ACHN (cell line): Measurements from ENCODE around the gene BECN2.

Experiments used
- DNase-seq: peaks from one replicate; pipeline ENCODE4 v3.0.0-alpha.2; 2015
- in situ Hi-C: cut with HindIII; loops from 2 replicates; pipeline ENCODE4 v1.10.0; 2017; ENCODE audit warnings: low sequenced_read_pairs, low pct_ligation_motif_present, low pct_unique_long_range_greater_than_20kb

BECN2 gene

GRCh38 chr1:241957692-241958494 is at the start of gene BECN2:
BECN2 (plus strand) TSS chr1:241957767; CDS start chr1:241957767, 0 bp downstream.
- in situ Hi-C loops: no loop called here
- no peak for DNase-seq

DNA sequence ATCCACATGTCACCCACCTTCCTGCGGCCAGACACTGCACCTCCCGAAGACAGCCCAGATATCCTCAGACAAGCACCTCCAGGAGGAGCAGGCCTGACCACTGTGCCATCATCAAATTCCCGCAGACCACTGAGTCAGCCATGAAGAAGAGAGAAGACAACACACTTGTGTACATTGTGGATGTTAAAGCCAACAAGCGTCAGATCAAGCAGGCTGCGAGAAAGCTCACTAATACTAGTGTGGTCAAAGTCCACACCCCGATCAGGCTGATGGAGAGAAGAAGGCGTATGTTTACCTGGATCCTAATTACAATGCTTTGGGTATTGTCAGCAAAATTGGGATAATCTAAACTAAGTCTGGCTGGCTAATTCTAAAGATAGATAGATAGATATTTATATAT is 41.4 kb upstream of the BECN2 start:
- in situ Hi-C loops: no loop called here
- no peak for DNase-seq

DNA sequence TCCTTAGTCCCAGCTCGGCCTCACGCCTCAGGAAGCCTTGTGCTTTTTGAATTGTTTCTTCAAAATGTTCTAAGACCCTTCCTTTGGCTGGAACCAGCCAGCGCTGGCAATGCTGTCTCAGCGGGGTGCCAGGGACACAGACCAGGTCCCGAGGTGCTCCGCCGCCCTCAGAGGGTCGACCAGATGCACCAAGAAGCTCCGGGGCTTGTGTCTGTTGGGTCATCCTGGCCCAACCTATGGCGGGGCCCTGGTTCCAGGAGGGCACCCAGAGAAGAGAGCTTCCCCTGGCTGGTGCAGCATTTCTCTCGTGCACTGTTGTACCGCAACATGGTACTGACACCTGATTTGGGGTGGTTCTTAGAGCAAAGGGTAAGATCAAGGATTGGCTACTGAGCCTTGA is 40.1 kb upstream of the BECN2 start:
- in situ Hi-C loops: no loop called here

DNA sequence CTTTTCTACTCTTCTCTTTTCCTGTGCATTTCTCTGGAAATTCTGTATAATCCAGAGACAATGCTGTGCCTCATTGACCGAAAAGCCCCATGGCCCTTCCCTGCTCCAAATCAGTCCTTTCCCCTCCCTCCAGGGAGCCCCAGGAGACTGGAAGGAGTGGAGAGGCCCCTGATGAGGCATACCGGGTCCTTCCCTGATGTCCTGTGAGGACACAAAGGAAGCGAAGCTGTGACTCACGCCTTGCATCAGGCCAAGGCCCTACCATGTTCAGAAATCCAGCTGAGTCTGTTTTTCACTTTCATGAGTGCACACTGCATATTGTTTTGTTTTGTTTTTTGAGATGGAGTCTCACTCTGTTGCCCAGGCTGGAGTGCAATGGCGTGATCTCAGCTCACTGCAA is 38.7 kb upstream of the BECN2 start:
- no peak for DNase-seq
- in situ Hi-C loops: no loop called here

More for the DNA sequence above, 40.1 kb upstream of the BECN2 start:
- DNase-seq: no peak

GRCh38 chr1:241924080-241924808 is 33.3 kb upstream of the BECN2 start:
- DNase-seq: no peak
- in situ Hi-C loops: no loop called here

DNA sequence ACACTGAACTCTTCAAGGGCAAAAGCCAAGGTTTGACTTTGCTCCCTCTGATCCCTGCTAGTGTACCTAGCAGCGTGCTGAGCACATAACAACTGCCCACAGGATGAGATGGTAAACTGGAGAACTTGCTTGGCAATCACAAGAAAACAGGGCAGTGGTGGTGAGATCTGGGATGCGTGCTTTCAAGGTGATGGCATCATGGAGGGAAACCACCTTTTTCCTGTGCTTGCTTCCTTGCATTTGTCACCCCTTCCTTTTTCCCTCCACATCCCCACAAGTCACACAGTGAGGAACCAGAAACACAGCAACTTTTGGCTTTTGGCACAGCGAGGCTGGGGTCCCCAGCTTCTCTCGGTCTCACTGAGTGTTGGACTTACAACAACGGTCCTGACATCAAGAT is 31.4 kb upstream of the BECN2 start:
- DNase-seq: no peak
- in situ Hi-C loops: no loop called here

GRCh38 chr1:241927321-241927720 is 30.2 kb upstream of the BECN2 start:
- in situ Hi-C loops: no loop called here
- DNase-seq: no peak

GRCh38 chr1:241932845-241933244 is 24.7 kb upstream of the BECN2 start:
- no peak for DNase-seq
- in situ Hi-C loops: no loop called here

DNA sequence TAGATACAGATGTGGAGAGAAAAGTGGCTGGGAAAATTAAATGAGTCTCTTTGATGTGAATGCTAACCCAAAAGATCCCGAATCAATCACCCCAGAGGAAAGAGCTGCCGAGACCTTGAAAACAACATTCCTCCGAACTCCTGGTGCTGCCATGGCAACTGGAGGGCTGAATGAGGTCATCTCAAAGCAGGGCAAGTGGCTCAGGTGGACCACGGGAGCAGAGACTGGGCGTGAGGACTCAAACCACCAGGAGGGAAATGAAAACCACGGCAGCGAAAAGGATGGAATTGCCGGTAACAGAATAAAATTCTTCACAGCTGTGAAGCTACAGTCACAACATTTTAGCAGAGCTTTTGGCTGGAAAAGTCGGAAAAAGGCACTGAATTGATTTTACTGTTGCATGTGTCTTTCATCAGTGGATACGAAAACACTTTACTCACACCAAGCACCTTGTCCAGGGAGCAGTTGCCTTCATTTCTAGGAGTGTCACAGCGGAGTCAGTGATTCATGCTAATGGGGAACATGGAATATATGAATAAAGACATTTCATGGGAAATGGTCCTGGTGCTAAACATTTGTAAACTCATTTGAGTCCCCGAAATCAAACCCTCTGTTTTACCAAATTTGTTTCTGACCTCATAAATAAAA is 23.2 kb upstream of the BECN2 start:
- DNase-seq: no peak
- in situ Hi-C loops: no loop called here

DNA sequence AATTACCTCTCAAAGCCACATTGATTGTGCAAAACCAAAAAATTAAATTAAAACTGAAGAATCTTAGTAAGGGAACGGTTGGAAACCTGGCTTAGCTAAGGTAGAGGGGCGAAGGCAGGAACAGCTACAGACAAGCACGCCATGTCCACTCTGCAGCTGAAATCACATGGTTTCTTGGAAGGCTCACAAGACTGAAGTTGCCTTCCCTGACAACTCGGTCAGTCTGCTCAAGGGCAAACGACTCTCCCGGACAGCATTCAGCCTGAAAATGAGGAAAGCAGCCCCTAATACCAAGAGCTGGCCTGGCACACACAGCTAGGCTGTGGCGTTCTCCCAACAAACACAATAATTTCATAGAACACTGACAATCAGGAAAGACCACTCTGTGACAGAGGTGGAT is 22.7 kb upstream of the BECN2 start:
- no peak for DNase-seq
- in situ Hi-C loops: no loop called here

- no peak for DNase-seq
- in situ Hi-C loops: no loop called here
Measured at GRCh38 chr1:241939798-241940197, 17.8 kb upstream of the BECN2 start.

- in situ Hi-C loops: no loop called here
Measured at GRCh38 chr1:241942738-241943137, 14.8 kb upstream of the BECN2 start.

DNA sequence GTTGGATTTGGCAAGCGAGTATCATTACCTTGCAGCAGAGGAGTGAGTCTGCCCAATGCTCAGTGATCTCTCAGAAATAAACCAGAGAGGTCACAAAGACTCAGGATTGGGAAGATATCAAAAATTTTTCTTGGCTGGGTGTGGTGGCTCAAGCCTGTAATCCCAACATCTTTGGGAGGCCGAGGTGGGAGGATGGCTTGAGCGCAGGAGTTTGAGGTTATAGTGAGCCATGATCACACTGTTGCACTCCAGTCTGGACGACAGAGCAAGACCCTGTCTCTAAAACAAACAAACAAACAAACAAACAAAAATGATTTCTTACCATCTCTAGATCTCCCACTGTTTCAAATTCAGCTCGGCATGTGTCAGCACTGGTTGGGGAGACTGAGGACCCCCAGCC is 13.3 kb upstream of the BECN2 start:
- no peak for DNase-seq
- in situ Hi-C loops: no loop called here

More at GRCh38 chr1:241942738-241943137, 14.8 kb upstream of the BECN2 start:
- DNase-seq: no peak

GRCh38 chr1:241947354-241947753 is 10.2 kb upstream of the BECN2 start:
- no peak for DNase-seq
- in situ Hi-C loops: no loop called here

DNA sequence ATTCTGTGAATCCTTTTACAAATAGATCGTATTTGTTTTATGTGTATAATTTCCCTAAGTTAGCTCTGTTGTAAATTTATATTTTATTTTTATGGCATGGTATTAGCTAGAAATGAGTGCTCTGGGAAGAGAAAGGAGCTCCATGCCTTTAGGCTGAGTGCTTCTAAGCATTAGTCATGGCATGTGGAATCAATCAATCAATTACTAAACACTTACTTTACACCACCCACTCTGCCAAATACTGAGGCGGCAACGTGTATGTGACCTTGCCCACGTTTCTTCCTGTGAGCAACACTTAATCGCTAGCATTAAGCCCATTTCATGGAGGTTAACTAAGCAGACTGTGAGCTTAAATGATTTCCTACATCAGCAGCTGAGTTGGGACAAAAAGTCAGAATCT is 7.2 kb upstream of the BECN2 start:
- DNase-seq: no peak
- in situ Hi-C loops: no loop called here

GRCh38 chr1:241962153-241962552 is 4.6 kb downstream of the BECN2 start:
- no peak for DNase-seq
- in situ Hi-C loops: no loop called here

GRCh38 chr1:241963722-241964121 is 6.2 kb downstream of the BECN2 start:
- no peak for DNase-seq
- in situ Hi-C loops: no loop called here

DNA sequence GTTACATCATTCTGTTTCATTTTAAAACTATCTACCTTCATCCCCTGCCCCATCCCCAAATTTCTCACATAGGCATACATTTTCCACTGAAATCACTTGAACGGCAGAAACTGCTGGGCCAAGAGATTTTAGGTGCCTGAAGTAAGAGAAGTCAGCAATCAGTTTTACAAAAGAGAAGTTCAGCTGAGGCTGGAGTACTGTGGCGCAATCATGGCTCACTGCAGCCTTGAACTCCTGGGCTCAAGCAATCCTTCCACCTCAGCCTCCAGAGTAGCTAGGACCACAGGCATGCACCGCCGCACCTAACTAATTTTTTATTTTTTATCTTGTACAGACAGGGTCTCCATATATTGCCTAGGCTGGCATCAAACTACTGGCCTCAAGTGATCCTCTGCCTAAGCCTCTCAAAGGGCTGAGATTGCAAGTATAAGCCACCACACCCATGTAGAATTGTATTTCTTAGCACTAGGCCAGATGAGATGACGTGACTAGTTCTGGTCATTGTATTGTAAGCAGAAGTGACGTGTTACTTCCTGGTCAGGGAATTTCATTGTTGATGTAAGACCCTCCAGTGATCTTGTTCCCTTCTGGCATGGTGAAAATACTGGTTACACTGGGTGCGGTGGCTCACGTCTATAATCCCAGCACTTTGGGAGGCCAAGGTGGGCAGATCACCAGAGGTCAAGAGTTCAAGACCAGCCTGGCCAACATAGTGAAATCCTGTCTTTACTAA is 7.1 kb downstream of the BECN2 start:
- in situ Hi-C loops: no loop called here
- DNase-seq: no peak

- in situ Hi-C loops: no loop called here
- no peak for DNase-seq
Measured at GRCh38 chr1:241968611-241969010, 11.0 kb downstream of the BECN2 start.
